B cell (primary cell): ENCODE measurements around the gene MRPS27. TPM values are rescaled to one million over a fixed set of nuclear protein-coding genes. Genes with fewer than 3 reads are reported as not detected.

Experiments used
- ATAC-seq: fragments of 200-7000 bp; cut with Tn5 transposase; one replicate; pipeline ENCODE4 v1.10.0; 2021; ENCODE audit warnings: low read depth, mild to moderate bottlenecking, moderate number of reproducible peaks, moderate library complexity
- CTCF ChIA-PET: fragments of 350-600 bp; sonication (Branson Sonifier 250); formaldehyde crosslinking; loops from one replicate; lab custom pipeline; 2021; ENCODE audit warnings: antibody characterized with exemption, inconsistent platforms; lab: Charles Lee
- POLR2A ChIA-PET: fragments of 350-600 bp; sonication (Branson Sonifier 250); formaldehyde crosslinking; loops from one replicate; lab custom pipeline; 2021; ENCODE audit warnings: antibody characterized with exemption; lab: Charles Lee
- DNase-seq: peaks from one replicate; pipeline ENCODE4 v3.0.0; 2013
- H2AFZ ChIP-seq: 2 replicates; pipeline ENCODE4 v1.6.1; 2012; ENCODE audit warnings: mild to moderate bottlenecking, low read depth, low read length; ENCODE audit not compliant: insufficient read depth, poor library complexity, severe bottlenecking
- H3K27ac ChIP-seq, 2 donors: 1 replicate in 1 of 2; 2 replicates in 1 of 2; pipeline ENCODE4 v1.5.1; 2012 to 2013; ENCODE audit warnings: low read length in 2 of 2, mild to moderate bottlenecking in 2 of 2, moderate library complexity in 1 of 2
- H3K27me3 ChIP-seq, 4 experiments: fragments of 200-600 bp in 1 of 4; sonication (generic) in 1 of 4; replicated peaks in 1 of 4; 1 replicate in 2 of 4; 2 replicates in 2 of 4; pipeline versions ENCODE4 v1.6.1 to v1.7.0; 2013 to 2016; ENCODE audit warnings: low read length in 3 of 4, mild to moderate bottlenecking in 2 of 4, mixed read lengths in 1 of 4, moderate library complexity in 1 of 4; ENCODE audit not compliant: insufficient read depth in 4 of 4, control insufficient read depth in 3 of 4; ENCODE audit errors: control extremely low read depth in 1 of 4
- H3K36me3 ChIP-seq, 2 experiments: replicated peaks in 1 of 2; 1 replicate in 1 of 2; 2 replicates in 1 of 2; pipeline versions ENCODE4 v1.6.1 to v1.7.1; 2013; ENCODE audit warnings: low read length in 1 of 2; ENCODE audit not compliant: insufficient read depth in 2 of 2, control insufficient read depth in 1 of 2; ENCODE audit errors: control extremely low read depth in 1 of 2, extremely low read depth in 1 of 2
- H3K4me1 ChIP-seq, 2 donors: fragments of 200-600 bp in 1 of 2; sonication (generic) in 1 of 2; 1 replicate in 1 of 2; 2 replicates in 1 of 2; pipeline versions ENCODE4 v1.5.1 to v1.6.1; 2013 to 2017; ENCODE audit warnings: low read length in 2 of 2; ENCODE audit not compliant: control insufficient read depth in 2 of 2, insufficient read depth in 2 of 2
- H3K4me2 ChIP-seq: replicated peaks from 2 replicates; pipeline ENCODE3; 2012; ENCODE audit warnings: mild to moderate bottlenecking, low read depth, low read length; ENCODE audit not compliant: poor library complexity, severe bottlenecking
- H3K4me3 ChIP-seq, 5 experiments: fragments of 200-600 bp in 1 of 5; sonication (generic) in 1 of 5; 1 replicate in 3 of 5; 2 replicates in 2 of 5; pipeline versions ENCODE4 v1.5.1 to v1.7.0; 2011 to 2016; ENCODE audit warnings: low read length in 4 of 5, mild to moderate bottlenecking in 4 of 5, low read depth in 2 of 5, control low read depth in 1 of 5, moderate library complexity in 1 of 5; ENCODE audit not compliant: insufficient read depth in 1 of 5; ENCODE audit errors: control extremely low read depth in 1 of 5, extremely low read depth in 1 of 5
- H3K79me2 ChIP-seq: fragments of 200-600 bp; sonication (generic); one replicate; pipeline ENCODE4 v1.6.0; 2016; ENCODE audit warnings: low read length; ENCODE audit not compliant: control insufficient read depth, insufficient read depth
- H3K9ac ChIP-seq: fragments of 200-600 bp; sonication (generic); 2 replicates; pipeline ENCODE4 v1.6.1; 2017; ENCODE audit warnings: mild to moderate bottlenecking, low read length, moderate library complexity
- H3K9me3 ChIP-seq, 3 donors: one replicate each; pipeline versions ENCODE4 v1.6.1 to v1.7.1; 2013; ENCODE audit warnings: low read length in 2 of 3; ENCODE audit not compliant: control insufficient read depth in 2 of 3, insufficient read depth in 1 of 3; ENCODE audit errors: control extremely low read depth in 1 of 3
- H4K20me1 ChIP-seq: 2 replicates; pipeline ENCODE4 v1.6.0; 2012; ENCODE audit warnings: mild to moderate bottlenecking, low read length; ENCODE audit not compliant: insufficient read depth, control insufficient read depth, poor library complexity, severe bottlenecking
- H3K27ac Mint-ChIP-seq: one replicate; pipeline ENCODE4 v1.8.0; 2021; ENCODE audit warnings: mixed read lengths
- H3K27me3 Mint-ChIP-seq: one replicate; pipeline ENCODE4 v1.8.0; 2021; ENCODE audit warnings: mixed read lengths
- H3K4me1 Mint-ChIP-seq: one replicate; pipeline ENCODE4 v1.8.0; 2021; ENCODE audit warnings: mixed read lengths
- H3K4me3 Mint-ChIP-seq: one replicate; pipeline ENCODE4 v1.8.0; 2021; ENCODE audit warnings: mixed read lengths
- H3K9me3 Mint-ChIP-seq: one replicate; pipeline ENCODE4 v1.8.0; 2022; ENCODE audit warnings: mixed read lengths; ENCODE audit not compliant: insufficient read depth
- CTCF ChIP-seq: fragments of 200-600 bp; IDR thresholded peaks from one replicate; pipeline ENCODE4 v1.8.0; 2022; ENCODE audit warnings: antibody characterized with exemption, mild to moderate bottlenecking
- EZH2 ChIP-seq: IDR thresholded peaks from 2 replicates; pipeline ENCODE4 v1.6.1; 2012; ENCODE audit warnings: borderline replicate concordance, low read depth, mild to moderate bottlenecking, moderate library complexity, low read length; ENCODE audit not compliant: insufficient read depth, poor library complexity, severe bottlenecking
- WGBS: methylation state at CpG from one replicate; pipeline ENCODE4 v1.1.5; 2013; ENCODE audit warnings: missing lambda C conversion rate; ENCODE audit not compliant: insufficient coverage; 5-methylcytosine and 5-hydroxymethylcytosine counted together
- intact Hi-C: fragments of 100-400 bp; cut with micrococcal nuclease; formaldehyde crosslinking; loops from one replicate; pipeline ENCODE4 v1.10.0; 2022
- polyA plus RNA-seq: library from polyadenylated mRNA; depleted of rRNA; stranded (reverse); fragments of >200 nt; gene quantifications from 2 replicates; pipeline ENCODE4 v1.2.3, GENCODE V29; 2012
- total RNA-seq, 2 donors: library from RNA; stranded (reverse); fragments of 120-200 nt in 1 of 2; gene quantifications; 1 replicate in 1 of 2; 2 replicates in 1 of 2; pipeline versions ENCODE4 v1.2.3 to v1.2.4, GENCODE V29; 2013 to 2022

The MRPS27 gene
- total and polyA plus RNA-seq, 2 donors (not counting 1 experiment from before 2014, with no cell fraction given), result 33.4 to 58.3 TPM

DNA sequence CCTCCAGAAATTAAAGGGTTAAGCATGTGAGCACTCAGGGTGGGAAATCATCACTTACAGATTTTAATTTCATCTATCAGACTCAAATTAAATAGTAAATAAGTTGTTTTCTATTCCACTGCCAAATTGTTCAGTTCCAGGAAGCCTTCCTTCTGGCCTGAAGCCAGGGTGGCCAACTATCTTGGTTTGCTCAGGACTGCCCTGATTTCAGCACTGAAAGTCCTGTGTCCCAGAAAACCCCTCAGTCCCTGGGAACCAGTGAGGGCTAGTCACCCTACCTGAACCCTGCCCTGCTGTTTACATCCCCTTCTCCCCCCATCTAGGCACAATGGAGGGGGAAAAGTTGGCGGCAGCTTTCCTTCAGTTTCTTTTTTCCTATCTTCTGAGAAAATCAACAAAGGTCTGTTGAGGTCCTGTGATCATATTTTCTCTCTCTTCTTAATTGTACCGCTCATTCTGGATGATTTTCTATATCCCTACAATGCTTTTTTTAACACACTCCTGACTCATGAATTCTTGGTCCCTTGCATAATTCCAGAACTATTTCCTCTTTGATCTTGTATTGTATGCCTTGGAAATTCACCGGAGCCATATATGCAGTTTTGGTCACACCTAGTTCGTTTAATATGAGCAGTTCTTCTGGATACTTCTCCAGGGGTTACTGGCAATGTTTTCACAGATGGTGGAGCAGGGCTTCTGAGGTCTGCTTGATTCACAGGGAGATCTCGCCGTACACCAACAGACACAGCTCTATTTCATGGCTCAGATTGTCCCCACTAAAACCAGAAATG is 109.0 kb downstream of the MRPS27 start:
- Mint-ChIP-seq H3K27me3 (no peaks in the 10 kb centered on the region), H3K27ac (no peak overlapping the region), H3K4me3 (no peak overlapping the region), H3K9me3 (no peaks in the 10 kb centered on the region), H3K4me1 (no peaks in the 10 kb centered on the region)
- no peak for DNase-seq
- Histone ChIP-seq H3K9ac (no peak overlapping the region), H3K9me3 (no peaks in the 10 kb centered on the region), H3K36me3 (no peaks in the 10 kb centered on the region), H3K4me2 (no peak overlapping the region), H3K4me3 (no peak overlapping the region), H2AFZ (no peak overlapping the region), H3K4me1 (no peaks in the 10 kb centered on the region), H4K20me1 (no peaks in the 10 kb centered on the region), H3K27ac (no peak overlapping the region), H3K79me2 (no peaks in the 10 kb centered on the region), H3K27me3 (no peaks in the 10 kb centered on the region)
- intact Hi-C loops, result no loop called here
- whole genome bisulfite sequencing, result 92% methylated on average over 3 of the region's 6 CpGs
- ChIA-PET CTCF (no interaction called here), POLR2A (no interaction called here)
- ATAC-seq, result no peak
- TF ChIP-seq EZH2 (no peak), CTCF (no peak)
